HEK293 (cell line): Measurements from ENCODE around the gene AKAP4.

ENCODE experiments used
- CTCF ChIA-PET: fragments of 350-600 bp; formaldehyde crosslinking; extraction: SDS; loops from one replicate; lab custom pipeline; 2021; ENCODE audit warnings: antibody characterized with exemption; lab: Yijun Ruan, JAX
- POLR2A ChIA-PET: fragments of 300-600 bp; formaldehyde crosslinking; extraction: SDS; loops from one replicate; lab custom pipeline; 2020; ENCODE audit warnings: antibody characterized with exemption, inconsistent platforms; lab: Yijun Ruan, JAX
- H3K27ac ChIP-seq: fragments of 200-500 bp; sonication (Bioruptor generic); 2 replicates; pipeline ENCODE4 v1.5.1; 2014; ENCODE audit warnings: low read depth, low read length, control low read depth, inconsistent platforms; ENCODE audit errors: extremely low read depth
- H3K36me3 ChIP-seq, 2 experiments: fragments of 200-500 bp in 1 of 2; sonication (Bioruptor generic) in 1 of 2; 1 replicate in 1 of 2; 2 replicates in 1 of 2; pipeline ENCODE4 v1.5.1; 2014 to 2017; ENCODE audit warnings: inconsistent platforms in 2 of 2, low read length in 2 of 2; ENCODE audit not compliant: control insufficient read depth in 2 of 2, insufficient read depth in 1 of 2
- H3K4me1 ChIP-seq: fragments of 200-500 bp; sonication (Bioruptor generic); 2 replicates; pipeline ENCODE4 v1.5.1; 2014; ENCODE audit warnings: mild to moderate bottlenecking, low read length, inconsistent platforms; ENCODE audit not compliant: control insufficient read depth, insufficient read depth
- H3K4me3 ChIP-seq: 2 replicates; pipeline ENCODE4 v1.5.1; 2011; ENCODE audit warnings: low read depth, mild to moderate bottlenecking, control low read depth, low read length, moderate library complexity
- H3K9me3 ChIP-seq: fragments of 200-500 bp; sonication (Bioruptor generic); 2 replicates; pipeline ENCODE4 v1.5.1; 2014; ENCODE audit warnings: low read depth, low read length, inconsistent platforms; ENCODE audit not compliant: control insufficient read depth, insufficient read depth
- KLF1 ChIP-seq: fragments of 450-650 bp; formaldehyde crosslinking; IDR thresholded peaks from 2 replicates; pipeline ENCODE4 v1.5.1; 2016; ENCODE audit warnings: missing biosample characterization, missing genetic modification characterization
- KLF10 ChIP-seq: fragments of 450-650 bp; IDR thresholded peaks from 2 replicates; pipeline ENCODE4 v1.5.1; 2018; ENCODE audit warnings: missing biosample characterization, mild to moderate bottlenecking, missing genetic modification characterization
- KLF7 ChIP-seq: fragments of 450-650 bp; formaldehyde crosslinking; IDR thresholded peaks from 2 replicates; pipeline ENCODE4 v1.5.1; 2016; ENCODE audit warnings: missing biosample characterization, missing genetic modification characterization, borderline replicate concordance
- PRDM6 ChIP-seq: fragments of 450-650 bp; formaldehyde crosslinking; IDR thresholded peaks from 2 replicates; pipeline ENCODE4 v1.5.1; 2017; ENCODE audit warnings: missing biosample characterization, missing genetic modification characterization
- REST ChIP-seq: fragments of 450-650 bp; formaldehyde crosslinking; IDR thresholded peaks from 2 replicates; pipeline ENCODE4 v1.5.1; 2016; ENCODE audit warnings: missing biosample characterization, missing genetic modification characterization
- ZNF18 ChIP-seq: fragments of 450-650 bp; formaldehyde crosslinking; IDR thresholded peaks from 2 replicates; pipeline ENCODE4 v1.5.1; 2016; ENCODE audit warnings: missing biosample characterization, missing genetic modification characterization
- ZNF302 ChIP-seq: fragments of 450-650 bp; formaldehyde crosslinking; IDR thresholded peaks from 2 replicates; pipeline ENCODE4 v1.5.1; 2016; ENCODE audit warnings: missing biosample characterization, missing genetic modification characterization, low read depth
- ZNF335 ChIP-seq: fragments of 450-650 bp; formaldehyde crosslinking; conservative IDR thresholded peaks from 2 replicates; pipeline ENCODE4 v1.5.1; 2016; ENCODE audit warnings: missing biosample characterization, missing genetic modification characterization
- ZNF391 ChIP-seq: fragments of 450-650 bp; formaldehyde crosslinking; IDR thresholded peaks from 2 replicates; pipeline ENCODE4 v1.5.1; 2016; ENCODE audit warnings: low read depth, missing biosample characterization, missing genetic modification characterization, borderline replicate concordance
- ZNF488 ChIP-seq: fragments of 450-650 bp; formaldehyde crosslinking; IDR thresholded peaks from 2 replicates; pipeline ENCODE4 v1.5.1; 2016; ENCODE audit warnings: missing biosample characterization, missing genetic modification characterization
- ZNF549 ChIP-seq: fragments of 450-650 bp; IDR thresholded peaks from 2 replicates; pipeline ENCODE4 v1.5.1; 2018; ENCODE audit warnings: missing biosample characterization, missing genetic modification characterization, mild to moderate bottlenecking, inconsistent platforms, moderate library complexity
- ZNF654 ChIP-seq: fragments of 450-650 bp; formaldehyde crosslinking; IDR thresholded peaks from 2 replicates; pipeline ENCODE4 v1.5.1; 2016; ENCODE audit warnings: low read depth, missing biosample characterization, missing genetic modification characterization
- ZNF658 ChIP-seq: fragments of 450-650 bp; formaldehyde crosslinking; IDR thresholded peaks from 2 replicates; pipeline ENCODE4; 2016; ENCODE audit warnings: missing biosample characterization, missing genetic modification characterization
- ZNF707 ChIP-seq: fragments of 450-650 bp; formaldehyde crosslinking; IDR thresholded peaks from 2 replicates; pipeline ENCODE4 v1.5.1; 2016; ENCODE audit warnings: missing biosample characterization, missing genetic modification characterization

AKAP4 gene

GRCh38 chrX:50168241-50168687 lies 32.5 kb downstream of the AKAP4 start (continued):
- no peak for TF ChIP-seq ZNF391 (tag by site-specific recombination)
- no peak for TF ChIP-seq ZNF302
- TF ChIP-seq KLF7 (tag by site-specific recombination) = no peak

GRCh38 chrX:50167366-50167765 lies 33.4 kb downstream of the AKAP4 start:
- H3K27ac ChIP-seq = no peak overlapping the region
- TF ChIP-seq ZNF18 (tag by site-specific recombination) = no peak
- TF ChIP-seq PRDM6 (tag by site-specific recombination) = no peak
- no peak for TF ChIP-seq ZNF549 (tag by site-specific recombination)
- no peak for TF ChIP-seq ZNF654 (tag by site-specific recombination)
- no peak for TF ChIP-seq KLF1 (tag by site-specific recombination)
- TF ChIP-seq ZNF707 (tag by site-specific recombination) = no peak
- no peak for TF ChIP-seq KLF10 (tag by site-specific recombination)
- CTCF ChIA-PET = interaction anchor here (0.7 kb wide), 1 partner anchor 261 kb away, joined by 3 read pairs; no protein-coding TSS in a partner anchor
- H3K4me1 ChIP-seq = no peaks in the 10 kb centered on the region
- POLR2A ChIA-PET = no interaction called here
- no peaks in the 10 kb centered on the region for H3K36me3 ChIP-seq
- no peak overlapping the region for H3K4me3 ChIP-seq
- H3K9me3 ChIP-seq = no peaks in the 10 kb centered on the region

GRCh38 chrX:50165727-50166126 lies 35.1 kb downstream of the AKAP4 start:
- no peaks in the 10 kb centered on the region for H3K9me3 ChIP-seq
- ChIA-PET CTCF (interaction anchor here (0.6 kb wide), 1 partner anchor 63 kb away, joined by 4 read pairs; no protein-coding TSS in a partner anchor), POLR2A (no interaction called here)
- H3K27ac ChIP-seq = no peak overlapping the region
- H3K4me1 ChIP-seq = no peaks in the 10 kb centered on the region
- no peak overlapping the region for H3K4me3 ChIP-seq
- TF ChIP-seq ZNF488 (tag by site-specific recombination) = no peak
- TF ChIP-seq REST (tag by site-specific recombination) = no peak
- no peak for TF ChIP-seq ZNF335 (tag by site-specific recombination)
- TF ChIP-seq ZNF658 (tag by site-specific recombination) = no peak
- no peaks in the 10 kb centered on the region for H3K36me3 ChIP-seq
